SIG-M5 treated with dmso at 0.1 percent for 504 hours (cell line): ENCODE measurements around the gene ZNF865.
A peak's percentile ranks its signal among the peaks of the same experiment; 100 is the strongest.

Experiments
- DNase-seq: peaks from one replicate; lab custom pipeline; 2025; ENCODE audit not compliant: unreplicated experiment; lab: John Stamatoyannopoulos, UW

ZNF865 gene

GRCh38 chr19:55644191-55644833, 38.9 kb downstream of the ZNF865 start:
- DNase-seq = no peak

DNA sequence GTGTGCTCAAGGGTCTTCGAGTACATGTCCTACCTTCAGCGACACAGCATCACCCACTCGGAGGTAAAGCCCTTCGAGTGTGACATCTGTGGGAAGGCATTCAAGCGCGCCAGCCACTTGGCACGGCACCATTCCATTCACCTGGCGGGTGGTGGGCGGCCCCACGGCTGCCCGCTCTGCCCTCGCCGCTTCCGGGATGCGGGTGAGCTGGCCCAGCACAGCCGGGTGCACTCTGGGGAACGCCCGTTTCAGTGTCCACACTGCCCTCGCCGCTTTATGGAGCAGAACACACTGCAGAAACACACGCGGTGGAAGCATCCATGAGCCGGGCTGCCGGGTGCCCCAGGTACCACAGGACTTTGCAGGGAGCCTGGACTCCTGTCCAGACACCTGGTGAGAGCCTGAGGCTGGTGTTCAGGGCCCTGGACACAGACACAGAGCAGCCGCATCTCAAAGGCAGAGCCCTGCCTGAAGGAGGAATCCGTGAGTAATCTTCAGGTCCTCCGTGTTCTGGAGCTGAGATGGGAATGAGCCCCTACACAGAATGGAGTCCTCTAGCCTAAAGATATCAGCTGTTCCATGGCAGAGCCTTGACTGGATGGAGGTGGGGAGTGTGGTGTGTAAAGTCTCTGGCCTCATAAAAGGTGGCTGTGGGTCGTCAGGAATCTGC, 39.5 kb downstream of the ZNF865 start:
- DNase-seq = no peak

DNA sequence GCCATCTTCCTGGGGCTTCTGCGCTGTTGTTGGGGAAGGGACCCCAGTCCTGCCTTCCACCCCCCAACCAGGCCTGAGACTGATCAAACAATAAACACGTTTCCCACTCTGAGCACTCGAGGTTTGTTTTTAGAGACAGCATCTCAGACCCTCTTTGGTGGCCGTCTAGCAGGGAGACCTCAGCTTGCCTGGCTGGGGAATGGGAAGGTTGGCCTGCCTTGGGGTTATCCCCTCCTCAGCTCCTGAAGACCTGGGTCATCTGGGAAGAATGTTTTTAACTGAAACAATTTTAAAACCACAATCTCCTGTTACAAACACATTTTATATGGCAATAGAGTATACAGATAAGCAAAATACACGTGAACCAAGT, 40.0 kb downstream of the ZNF865 start:
- DNase-seq = no peak

DNA sequence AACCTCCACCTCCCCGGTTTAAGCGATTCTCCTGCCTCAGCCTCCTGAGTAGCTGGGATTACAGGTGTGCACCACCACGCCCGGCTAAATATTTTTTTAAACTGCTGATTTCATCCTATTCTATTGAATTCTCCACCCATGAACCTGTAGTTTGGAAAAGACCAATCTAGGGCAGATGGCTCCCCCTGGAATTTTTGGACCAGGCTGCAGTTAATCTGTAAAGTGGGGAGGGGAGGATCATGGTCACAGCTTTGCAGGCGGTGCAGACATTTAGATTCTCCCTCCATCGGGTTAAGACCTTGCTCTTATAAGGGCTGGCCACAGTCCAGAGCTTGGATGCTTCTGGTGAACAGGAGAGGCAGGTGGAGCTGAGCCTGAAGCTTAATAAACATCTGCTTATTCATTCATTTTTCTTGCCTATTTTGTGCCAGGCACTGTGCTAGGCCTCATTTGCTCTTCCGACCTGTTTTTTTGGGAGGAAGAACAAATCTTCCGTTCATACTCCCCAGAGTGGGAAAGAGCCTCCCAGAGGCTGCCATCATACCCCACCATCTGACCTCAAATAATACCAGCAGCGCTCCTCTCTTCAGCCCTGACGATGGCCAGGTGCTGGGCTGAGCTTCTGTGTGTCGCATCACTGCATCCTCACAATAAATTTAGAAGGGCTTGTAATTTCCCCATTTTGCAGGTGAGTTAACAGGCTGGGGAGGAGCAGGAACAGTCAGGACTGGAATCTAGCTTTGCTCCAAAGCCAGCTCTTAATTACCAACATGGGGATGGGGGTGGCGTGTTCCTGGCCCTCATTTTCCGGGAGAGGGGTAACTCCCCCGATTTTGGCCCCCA, 41.7 kb downstream of the ZNF865 start:
- DNase-seq = no peak

DNA sequence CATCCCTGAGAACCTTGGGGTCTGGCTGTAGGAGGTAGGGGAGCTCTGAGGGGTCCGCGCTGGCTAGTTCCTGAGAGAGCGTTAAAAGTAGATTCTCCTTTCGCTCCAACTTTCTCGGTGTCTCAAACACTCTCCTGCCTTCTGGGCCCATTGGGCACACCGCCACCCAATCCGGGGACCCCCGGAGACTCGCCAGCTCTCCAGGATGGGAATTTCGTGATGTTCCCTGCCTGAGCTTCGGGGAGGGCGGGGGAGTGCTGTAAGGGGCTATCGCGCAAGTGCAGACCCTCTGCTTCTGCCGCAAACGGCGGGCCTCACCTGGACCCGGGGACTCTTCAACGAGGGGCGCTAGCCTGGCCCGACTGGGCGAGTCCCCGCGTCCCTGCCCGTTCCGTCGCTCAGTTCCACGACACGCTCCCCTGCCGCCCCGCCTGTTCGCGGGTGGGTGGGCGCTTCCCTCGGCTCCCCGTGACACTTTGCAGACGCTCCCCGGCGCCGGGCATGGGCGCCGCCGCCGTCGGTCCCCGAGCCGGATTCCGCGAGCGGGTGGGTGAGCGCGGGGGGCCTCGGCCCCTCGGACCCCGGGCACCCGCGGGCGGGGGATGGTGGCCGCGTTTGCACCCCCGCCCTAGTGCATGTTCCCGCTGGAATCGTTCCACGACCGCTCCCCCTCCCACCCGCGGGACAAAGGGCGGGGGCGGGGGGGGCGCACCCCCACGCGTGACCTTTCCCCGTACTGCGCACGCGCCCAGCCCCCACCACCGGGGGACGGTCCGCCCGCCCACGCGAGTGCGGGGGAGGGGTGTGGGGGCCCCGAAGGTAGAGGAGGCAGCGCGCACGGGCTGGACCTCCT, 42.5 kb downstream of the ZNF865 start, which contains the start of gene CCDC106:
CCDC106 (plus strand) TSS at position 481 of the 853 bp plus-strand sequence. CDS start 835 bp downstream, outside the sequence.
- peak; percentile 43 for DNase-seq

GRCh38 chr19:55648585-55649267, 43.3 kb downstream of the ZNF865 start:
- no peak for DNase-seq

DNA sequence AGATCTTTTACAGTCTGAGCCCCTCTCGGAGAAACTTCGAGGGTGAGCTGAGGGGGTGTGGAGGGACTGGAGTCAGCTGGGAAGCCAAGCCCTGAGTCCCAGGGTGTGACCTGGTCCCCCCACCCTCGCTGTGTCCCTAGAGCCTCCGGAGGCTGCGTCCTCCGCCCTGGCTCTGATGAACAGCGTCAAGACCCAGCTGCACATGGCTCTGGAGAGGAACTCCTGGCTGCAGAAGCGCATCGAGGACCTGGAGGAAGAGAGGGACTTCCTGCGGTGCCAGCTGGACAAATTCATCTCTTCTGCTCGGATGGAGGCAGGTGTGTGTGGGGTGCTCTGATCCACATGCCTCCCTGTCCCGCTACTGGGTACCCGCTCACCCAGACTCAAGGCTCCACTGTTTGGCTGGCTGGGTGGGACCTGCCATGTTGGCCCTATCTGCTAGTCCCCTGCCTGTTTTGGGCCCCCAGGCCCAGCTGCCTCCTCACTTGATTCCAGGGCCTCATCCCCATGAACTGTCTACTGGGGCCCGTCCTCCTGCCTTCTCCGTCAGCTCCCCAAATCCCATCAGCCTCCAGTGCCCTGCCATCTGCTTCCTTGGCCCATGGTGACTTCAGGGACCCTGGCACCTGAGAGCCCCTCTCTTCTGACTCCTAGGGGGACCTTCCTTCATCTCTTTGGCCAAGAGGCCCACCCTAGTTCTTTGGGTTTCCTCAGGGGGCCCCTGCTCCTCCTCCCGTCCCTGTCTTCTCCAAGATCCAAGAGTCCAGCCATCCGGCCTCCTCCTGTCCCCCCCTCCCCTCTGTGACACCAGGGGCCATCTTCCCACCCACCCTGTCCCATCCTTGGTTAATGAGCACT, 44.0 kb downstream of the ZNF865 start:
- DNase-seq = no peak

DNA sequence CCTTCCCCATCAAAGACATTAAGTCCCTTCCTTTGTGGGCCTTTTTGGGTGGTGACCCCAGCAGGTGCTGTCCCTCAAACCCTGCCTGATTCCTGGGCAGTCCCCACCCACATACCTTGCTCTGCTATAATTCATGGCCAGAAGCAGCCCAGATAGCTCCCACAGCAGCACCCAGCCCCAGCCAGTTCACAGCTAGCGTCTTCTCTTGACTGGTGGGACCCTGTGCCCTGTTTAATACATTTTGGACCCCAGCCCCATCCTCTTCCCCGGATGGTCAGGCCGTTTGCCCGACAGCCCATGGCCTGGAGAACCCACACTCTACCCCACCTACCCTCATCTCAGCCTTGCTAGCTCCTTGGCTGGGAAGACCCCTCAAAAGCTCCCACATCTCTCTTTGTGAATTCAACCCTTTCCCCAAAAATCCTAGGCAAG, 44.7 kb downstream of the ZNF865 start:
- no peak for DNase-seq

DNA sequence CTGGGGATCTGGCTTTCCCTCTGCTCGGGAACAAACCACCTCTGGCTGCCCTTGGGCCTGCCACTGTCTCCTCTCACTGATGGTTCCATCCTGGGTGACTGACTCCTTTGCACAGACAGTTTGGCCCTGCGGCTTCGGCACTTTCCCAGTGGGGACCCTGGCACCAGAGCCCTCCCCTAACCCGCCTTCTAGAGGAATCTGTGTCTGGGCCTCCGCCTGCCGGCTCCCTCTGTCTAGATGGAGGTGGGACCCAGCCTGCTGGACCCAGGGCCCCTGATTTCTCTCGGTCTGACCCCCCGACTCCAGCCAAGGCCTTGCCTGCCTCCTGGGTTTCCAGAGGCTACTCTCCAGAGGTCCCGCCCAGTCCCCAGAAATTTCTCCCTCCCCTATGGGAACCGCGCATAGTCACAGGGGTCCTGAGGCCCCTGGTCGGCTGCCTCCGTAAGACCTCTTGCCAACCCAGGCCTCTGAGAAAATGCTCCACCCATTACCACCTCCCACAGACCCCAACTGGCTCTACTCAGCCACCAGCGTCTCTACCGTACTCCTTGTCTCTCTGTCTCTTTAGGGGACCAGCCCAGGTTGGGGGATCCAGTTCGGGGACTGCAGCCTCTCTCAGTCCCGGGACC, 45.3 kb downstream of the ZNF865 start:
- DNase-seq = no peak

DNA sequence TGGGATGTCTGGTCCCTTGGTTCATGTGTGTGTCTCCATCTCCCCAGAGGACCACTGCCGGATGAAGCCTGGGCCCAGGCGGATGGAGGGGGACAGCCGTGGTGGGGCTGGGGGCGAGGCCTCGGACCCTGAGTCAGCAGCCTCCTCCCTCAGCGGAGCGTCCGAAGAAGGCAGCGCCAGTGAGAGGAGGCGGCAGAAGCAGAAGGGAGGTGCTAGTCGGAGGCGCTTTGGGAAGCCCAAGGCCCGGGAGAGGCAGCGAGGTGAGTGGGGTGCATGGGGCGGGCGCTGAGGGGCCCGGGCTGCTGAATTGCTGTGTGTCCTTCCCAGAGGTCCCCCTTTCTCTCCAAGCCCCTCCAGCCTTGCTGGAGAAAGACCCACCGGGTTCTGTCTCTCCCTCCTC, 45.8 kb downstream of the ZNF865 start:
- DNase-seq = no peak

DNA sequence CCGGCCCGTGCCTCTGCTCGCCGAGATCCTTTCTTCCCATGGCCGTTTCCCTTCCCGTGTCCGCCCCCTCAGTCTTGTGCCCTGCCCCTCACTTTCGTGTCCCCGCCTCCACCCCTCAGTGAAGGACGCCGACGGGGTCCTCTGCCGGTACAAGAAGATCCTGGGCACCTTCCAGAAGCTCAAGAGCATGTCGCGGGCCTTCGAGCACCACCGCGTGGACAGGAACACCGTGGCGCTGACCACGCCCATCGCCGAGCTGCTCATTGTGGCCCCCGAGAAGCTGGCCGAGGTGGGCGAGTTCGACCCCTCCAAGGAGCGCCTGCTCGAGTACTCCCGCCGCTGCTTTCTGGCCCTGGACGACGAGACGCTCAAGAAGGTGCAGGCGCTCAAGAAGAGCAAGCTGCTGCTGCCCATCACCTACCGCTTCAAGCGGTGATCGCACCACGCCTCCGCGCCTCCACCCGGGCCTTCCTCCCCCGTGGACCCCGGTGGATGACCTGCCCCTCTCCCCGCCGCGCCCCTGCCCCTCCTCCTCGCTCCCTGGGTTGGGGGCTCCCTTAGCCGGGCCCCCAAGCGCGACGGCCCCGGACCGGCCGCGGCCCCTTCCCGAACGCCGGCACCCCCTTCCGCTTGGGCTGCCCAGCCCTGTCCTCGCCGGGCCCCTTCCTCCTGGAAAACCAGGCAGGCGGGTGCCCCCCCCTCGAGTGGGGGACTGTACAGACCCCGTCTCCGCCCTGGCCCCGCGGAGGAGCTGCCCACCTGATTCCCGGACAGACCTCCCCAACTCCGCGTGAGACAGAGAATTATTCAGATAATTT, 47.1 kb downstream of the ZNF865 start:
- no peak for DNase-seq

GRCh38 chr19:55653651-55654322, 48.3 kb downstream of the ZNF865 start:
- DNase-seq = peak; percentile 97

- DNase-seq = peak; percentile 98
These were observed 48.9 kb downstream of the ZNF865 start for GRCh38 chr19:55654323-55654867.

- DNase-seq = peak; percentile 90
These were observed 49.6 kb downstream of the ZNF865 start, which contains the start of gene U2AF2 for GRCh38 chr19:55654868-55655647. U2AF2 (plus strand) TSS chr19:55655035; CDS start chr19:55655105, 70 bp downstream.

DNA sequence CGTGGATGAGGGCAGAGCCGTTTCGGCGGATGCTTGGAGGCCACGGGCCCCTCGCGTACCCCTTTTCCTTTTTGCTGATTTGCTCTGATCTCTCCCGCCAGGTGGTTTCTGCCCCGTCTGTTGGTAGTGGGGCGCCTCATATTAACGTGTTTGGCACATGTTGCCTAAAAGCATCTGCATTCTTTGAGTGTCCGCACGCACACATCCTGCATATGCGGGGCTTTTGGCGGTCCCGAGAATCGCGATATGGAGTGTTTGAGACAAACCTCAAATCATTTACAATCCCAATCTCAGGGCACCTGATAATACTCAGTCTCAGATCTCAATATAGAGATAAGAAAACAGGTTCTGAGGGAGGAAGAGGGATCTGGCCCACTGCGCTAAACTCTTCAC, 50.2 kb downstream of the ZNF865 start:
- DNase-seq = no peak

DNA sequence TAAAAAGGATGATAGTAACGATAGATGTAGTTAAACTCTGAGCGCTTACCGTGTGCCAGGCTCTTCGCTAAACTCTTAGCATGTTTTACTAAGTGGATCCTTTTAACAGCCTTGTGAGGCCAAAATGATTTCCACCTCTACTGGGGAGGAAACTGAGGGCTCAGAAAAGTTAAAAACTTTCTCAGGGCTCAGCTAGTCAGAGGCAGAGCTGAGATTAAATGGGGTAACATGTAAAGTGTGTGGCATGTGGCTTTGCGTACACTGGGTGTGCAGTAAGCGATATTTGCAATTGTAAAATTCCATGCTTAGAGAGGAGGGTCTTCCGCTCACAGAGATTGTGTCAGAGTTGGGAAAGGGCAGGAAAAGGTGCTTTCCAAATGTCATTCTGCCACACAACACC, 51.1 kb downstream of the ZNF865 start:
- no peak for DNase-seq
